SK-N-SH treated with all-trans-retinoic acid at 6 μM for 48 hours (cell line): ENCODE results near the gene VPS26A.

ENCODE experiments used
- ATAC-seq: fragments of 200-7000 bp; cut with Tn5 transposase; 3 replicates; pipeline ENCODE4 v1.9.1; 2020; ENCODE audit warnings: mild to moderate bottlenecking, moderate library complexity
- BACH2 ChIP-seq: fragments of 250-450 bp; sonication (Bioruptor Pico); IDR thresholded peaks from 2 replicates; pipeline ENCODE4 v1.9.0; 2021; ENCODE audit warnings: mild to moderate bottlenecking, borderline replicate concordance
- CREB5 ChIP-seq: fragments of 250-450 bp; sonication (Bioruptor Pico); IDR thresholded peaks from 2 replicates; pipeline ENCODE4 v1.5.1; 2020; ENCODE audit warnings: low read depth, mild to moderate bottlenecking, moderate library complexity
- CSDC2 ChIP-seq: fragments of 250-450 bp; sonication (Bioruptor Pico); IDR thresholded peaks from 2 replicates; pipeline ENCODE4 v1.5.0; 2020; ENCODE audit warnings: mild to moderate bottlenecking, moderate library complexity
- CSRNP3 ChIP-seq: fragments of 250-450 bp; sonication (Bioruptor Pico); IDR thresholded peaks from 2 replicates; pipeline ENCODE4 v1.5.1; 2021; ENCODE audit warnings: mild to moderate bottlenecking, moderate library complexity
- ESRRG ChIP-seq: fragments of 250-450 bp; sonication (Bioruptor Pico); IDR thresholded peaks from 2 replicates; pipeline ENCODE4 v1.6.1; 2021; ENCODE audit warnings: mild to moderate bottlenecking
- GLIS3 ChIP-seq: fragments of 250-450 bp; sonication (Bioruptor Pico); IDR thresholded peaks from 2 replicates; pipeline ENCODE4 v1.5.0; 2020; ENCODE audit warnings: mild to moderate bottlenecking, moderate library complexity
- ISL1 ChIP-seq: fragments of 250-450 bp; sonication (Bioruptor Pico); IDR thresholded peaks from 2 replicates; pipeline ENCODE4 v2.1.2; 2022; ENCODE audit warnings: mild to moderate bottlenecking, moderate library complexity
- OSR1 ChIP-seq: fragments of 250-450 bp; sonication (Bioruptor Pico); IDR thresholded peaks from 2 replicates; pipeline ENCODE4 v1.8.0; 2022; ENCODE audit warnings: moderate library complexity, mild to moderate bottlenecking, inconsistent platforms
- PATZ1 ChIP-seq: fragments of 250-450 bp; sonication (Bioruptor Pico); IDR thresholded peaks from 2 replicates; pipeline ENCODE4 v1.8.0; 2020; ENCODE audit warnings: mild to moderate bottlenecking, moderate library complexity, borderline replicate concordance
- POU6F1 ChIP-seq: fragments of 250-450 bp; sonication (Bioruptor Pico); IDR thresholded peaks from 2 replicates; pipeline ENCODE4 v1.8.0; 2021; ENCODE audit warnings: low read depth, mild to moderate bottlenecking, moderate library complexity, borderline replicate concordance
- PPARA ChIP-seq: fragments of 250-450 bp; sonication (Bioruptor Pico); IDR thresholded peaks from 2 replicates; pipeline ENCODE4 v1.5.0; 2020; ENCODE audit warnings: mild to moderate bottlenecking, borderline replicate concordance
- RARB ChIP-seq: fragments of 250-450 bp; sonication (Bioruptor Pico); IDR thresholded peaks from 2 replicates; pipeline ENCODE4 v1.8.0; 2021; ENCODE audit warnings: mild to moderate bottlenecking, moderate library complexity
- SNAI2 ChIP-seq: fragments of 250-450 bp; sonication (Bioruptor Pico); IDR thresholded peaks from 2 replicates; pipeline ENCODE4 v1.5.0; 2020; ENCODE audit warnings: mild to moderate bottlenecking, moderate library complexity
- TOX ChIP-seq: fragments of 250-450 bp; sonication (Bioruptor Pico); IDR thresholded peaks from 2 replicates; pipeline ENCODE4 v1.8.0; 2021; ENCODE audit warnings: mild to moderate bottlenecking, moderate library complexity, borderline replicate concordance
- TSHZ2 ChIP-seq: fragments of 250-450 bp; sonication (Bioruptor Pico); IDR thresholded peaks from 2 replicates; pipeline ENCODE4 v1.5.0; 2020; ENCODE audit warnings: mild to moderate bottlenecking, moderate library complexity
- ZC3H10 ChIP-seq: fragments of 250-450 bp; sonication (Bioruptor Pico); IDR thresholded peaks from 2 replicates; pipeline ENCODE4 v1.5.1; 2021; ENCODE audit warnings: mild to moderate bottlenecking, moderate library complexity
- ZFP3 ChIP-seq: fragments of 250-450 bp; sonication (Bioruptor Pico); IDR thresholded peaks from 2 replicates; pipeline ENCODE4 v1.5.0; 2020; ENCODE audit warnings: mild to moderate bottlenecking, moderate library complexity
- ZFP30 ChIP-seq: fragments of 450-650 bp; formaldehyde crosslinking; IDR thresholded peaks from 2 replicates; pipeline ENCODE4 v1.5.0; 2022; ENCODE audit warnings: mild to moderate bottlenecking, moderate library complexity
- ZNF565 ChIP-seq: fragments of 450-650 bp; formaldehyde crosslinking; conservative IDR thresholded peaks from 2 replicates; pipeline ENCODE4 v1.5.0; 2020; ENCODE audit warnings: low read depth, mild to moderate bottlenecking, moderate library complexity
- ZNF8 ChIP-seq: fragments of 450-650 bp; formaldehyde crosslinking; IDR thresholded peaks from 2 replicates; pipeline ENCODE4 v1.5.0; 2020; ENCODE audit warnings: mild to moderate bottlenecking, moderate library complexity

VPS26A gene

DNA sequence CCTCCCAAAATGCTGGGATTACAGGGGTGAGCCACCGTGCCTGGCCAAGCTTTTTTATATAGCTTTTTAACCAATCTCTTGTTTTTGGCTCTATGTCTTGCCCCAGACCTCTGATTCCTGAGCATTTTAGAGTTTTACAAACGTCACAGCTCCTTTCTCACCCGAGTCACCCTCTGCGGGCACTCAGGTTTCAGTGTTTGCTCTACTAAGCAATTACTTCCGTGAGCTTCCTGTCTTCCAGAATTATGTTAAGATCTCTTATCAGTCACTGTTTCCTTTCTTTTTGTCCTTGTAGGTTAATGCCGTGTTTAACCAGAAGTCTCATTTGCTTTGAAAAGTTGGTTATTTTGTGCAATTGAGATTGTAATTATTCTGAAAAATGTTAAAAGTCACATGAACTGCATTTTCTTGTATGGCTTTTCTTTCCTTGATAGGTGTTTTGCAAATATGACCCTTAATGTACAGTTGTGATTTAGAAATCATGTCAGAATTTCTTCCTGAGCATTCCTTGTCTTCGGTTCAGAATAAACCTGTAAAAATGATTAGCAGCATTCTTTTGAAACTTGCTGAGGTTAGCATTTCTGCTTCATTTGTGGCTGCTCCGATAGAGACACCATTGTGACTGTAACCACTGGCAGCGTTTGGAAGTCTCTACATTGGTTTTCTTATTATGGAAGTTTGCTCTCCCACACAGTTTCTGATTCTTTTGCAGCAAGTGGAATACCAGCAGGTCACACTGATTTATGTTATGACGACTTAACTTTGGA is 91.6 kb downstream of the VPS26A start:
- peak; percentile 45; the same call in 2 of the 3 replicates for ATAC-seq
- TF ChIP-seq OSR1 (CRISPR knock-in tag) (no peak), GLIS3 (CRISPR knock-in tag) (no peak), ESRRG (no peak), ZC3H10 (CRISPR knock-in tag) (no peak), ZFP3 (no peak)

GRCh38 chr10:69216577-69217118 is 92.7 kb downstream of the VPS26A start:
- no peak for ATAC-seq
- TF ChIP-seq BACH2: no peak
- no peak for TF ChIP-seq ZNF565 (CRISPR knock-in tag)
- TF ChIP-seq GLIS3 (CRISPR knock-in tag): no peak
- no peak for TF ChIP-seq ZFP3

DNA sequence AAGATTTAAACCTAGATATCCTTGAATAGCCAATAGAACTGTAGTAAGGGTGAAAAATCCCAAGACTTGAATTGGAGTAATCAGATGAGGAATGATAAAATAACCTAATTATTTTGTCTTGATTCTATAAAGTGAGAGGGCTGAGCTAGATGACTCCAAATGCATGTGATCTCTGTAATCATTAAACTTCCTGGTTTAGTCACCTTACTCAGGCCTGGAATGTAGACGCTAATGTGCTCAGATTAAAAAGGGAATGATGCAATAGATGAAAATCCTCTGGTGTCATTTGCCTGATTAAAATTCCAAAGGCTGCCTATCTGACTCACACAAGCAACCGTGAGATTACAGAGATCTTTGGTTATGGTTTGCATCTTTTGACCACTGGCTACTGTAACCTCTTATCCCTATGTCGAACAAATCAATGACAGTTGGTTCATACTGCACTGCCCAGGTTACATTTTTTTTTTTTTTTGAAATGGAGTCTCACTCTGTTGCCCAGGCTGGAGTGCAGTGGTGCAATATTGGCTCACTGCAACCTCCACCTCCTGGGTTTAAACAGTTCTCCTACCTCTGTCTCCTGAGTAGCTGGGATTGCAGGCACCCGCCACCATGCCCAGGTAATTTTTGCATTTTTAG is 93.3 kb downstream of the VPS26A start:
- peak; percentile 54 for ATAC-seq
- TF ChIP-seq ISL1 (CRISPR knock-in tag) (peak; percentile 82), TOX (CRISPR knock-in tag) (no peak), ZC3H10 (CRISPR knock-in tag) (0 out of 2 replicates have a peak, but pooled peaks have one; percentile 40)
- TF ChIP-seq, all 23 proteins: peak for 2

DNA sequence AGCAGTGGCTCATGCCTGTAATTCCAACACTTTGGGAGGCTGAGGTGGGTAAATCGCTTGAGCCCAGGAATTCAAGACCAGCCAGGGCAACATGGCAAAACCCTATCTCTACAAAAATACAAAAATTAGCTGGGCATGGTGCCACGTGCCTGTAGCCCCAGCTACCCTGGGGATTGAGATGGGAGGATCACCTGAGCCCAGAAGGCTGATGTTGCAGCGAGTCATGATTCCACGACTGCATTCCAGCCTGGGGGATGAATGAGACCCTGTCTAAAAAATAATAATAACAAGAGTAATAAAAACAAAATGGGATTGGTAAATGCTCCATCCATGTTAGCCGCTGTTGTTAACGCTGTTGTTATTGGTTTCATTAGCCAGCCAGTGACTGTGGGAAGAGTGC is 94.9 kb downstream of the VPS26A start:
- TF ChIP-seq CSRNP3 (CRISPR knock-in tag) (no peak), TSHZ2 (CRISPR knock-in tag) (no peak), CSDC2 (CRISPR knock-in tag) (no peak), PATZ1 (no peak), SNAI2 (CRISPR knock-in tag) (no peak), RARB (CRISPR knock-in tag) (no peak), CREB5 (no peak), ZNF565 (CRISPR knock-in tag) (no peak), ZC3H10 (CRISPR knock-in tag) (no peak), TOX (CRISPR knock-in tag) (no peak), ZFP30 (CRISPR knock-in tag) (no peak), PPARA (no peak), POU6F1 (CRISPR knock-in tag) (no peak), ZNF8 (CRISPR knock-in tag) (no peak), BACH2 (no peak)
- no peak for ATAC-seq
